GM23338 (cell line): ENCODE data around the gene LRIT2. TPM values are rescaled to one million over a fixed set of nuclear protein-coding genes. Genes with fewer than 3 reads are reported as not detected.

Experiments
- ATAC-seq: fragments of 200-7000 bp; cut with Tn5 transposase; 3 replicates; pipeline ENCODE4 v1.9.1; 2020
- DNase-seq: peaks from one replicate; pipeline ENCODE4 v3.0.0-alpha.2; 2015; ENCODE audit warnings: low spot score
- H2AFZ ChIP-seq: fragments of 200-600 bp; sonication (generic); 2 replicates; pipeline ENCODE4 v1.8.0; 2016; ENCODE audit warnings: antibody characterized with exemption, mild to moderate bottlenecking, moderate library complexity
- H3F3A ChIP-seq: fragments of 200-600 bp; sonication (generic); replicated peaks from 2 replicates; pipeline ENCODE4 v1.8.0; 2017; ENCODE audit warnings: antibody characterized with exemption, mixed run types, low read depth
- H3K27ac ChIP-seq: fragments of 200-600 bp; sonication (generic); 2 replicates; pipeline ENCODE4 v1.6.1; 2016; ENCODE audit warnings: low read depth
- H3K27me3 ChIP-seq: fragments of 200-600 bp; sonication (generic); 2 replicates; pipeline ENCODE4 v1.8.0; 2016; ENCODE audit warnings: mild to moderate bottlenecking, mixed run types, moderate library complexity; ENCODE audit not compliant: insufficient read depth
- H3K36me3 ChIP-seq: fragments of 200-600 bp; sonication (generic); 2 replicates; pipeline ENCODE4 v1.8.0; 2016; ENCODE audit warnings: mild to moderate bottlenecking; ENCODE audit not compliant: insufficient read depth
- H3K4me1 ChIP-seq: fragments of 200-600 bp; sonication (generic); 2 replicates; pipeline ENCODE4 v1.8.0; 2016; ENCODE audit warnings: mild to moderate bottlenecking, moderate library complexity; ENCODE audit not compliant: insufficient read depth
- H3K4me2 ChIP-seq: fragments of 200-600 bp; sonication (generic); 2 replicates; pipeline ENCODE4 v1.7.1; 2017; ENCODE audit warnings: mixed run types
- H3K4me3 ChIP-seq: fragments of 200-600 bp; sonication (generic); 2 replicates; pipeline ENCODE4 v1.6.1; 2016; ENCODE audit warnings: mixed run types
- H3K79me2 ChIP-seq: fragments of 200-600 bp; sonication (generic); replicated peaks from 2 replicates; pipeline ENCODE4 v1.8.0; 2017; ENCODE audit warnings: mild to moderate bottlenecking; ENCODE audit not compliant: insufficient read depth
- H3K9me2 ChIP-seq: fragments of 200-600 bp; sonication (generic); 2 replicates; pipeline ENCODE4 v1.8.0; 2017; ENCODE audit not compliant: insufficient read depth
- H4K20me1 ChIP-seq: fragments of 200-600 bp; sonication (generic); replicated peaks from 2 replicates; pipeline ENCODE4 v1.8.0; 2017; ENCODE audit warnings: mild to moderate bottlenecking; ENCODE audit not compliant: insufficient read depth
- H3K27ac Mint-ChIP-seq: 2 replicates; pipeline ENCODE4 v1.8.0; 2020; ENCODE audit warnings: inconsistent platforms, mild to moderate bottlenecking, moderate library complexity, mixed read lengths
- H3K27me3 Mint-ChIP-seq: 3 replicates; pipeline ENCODE4 v1.8.0; 2022; ENCODE audit warnings: low read depth, mild to moderate bottlenecking, moderate library complexity, mixed read lengths, inconsistent platforms; ENCODE audit not compliant: insufficient read depth, poor library complexity
- H3K36me3 Mint-ChIP-seq: 3 replicates; pipeline ENCODE4 v1.8.0; 2021; ENCODE audit warnings: low read depth, mild to moderate bottlenecking, inconsistent platforms, moderate library complexity, mixed read lengths
- H3K4me1 Mint-ChIP-seq: 3 replicates; pipeline ENCODE4 v1.8.0; 2020; ENCODE audit warnings: mild to moderate bottlenecking, inconsistent platforms, mixed read lengths
- H3K4me3 Mint-ChIP-seq: 3 replicates; pipeline ENCODE4 v1.8.0; 2021; ENCODE audit warnings: moderate library complexity, mild to moderate bottlenecking, inconsistent platforms, mixed read lengths
- H3K9me3 Mint-ChIP-seq: 3 replicates; pipeline ENCODE4 v1.8.0; 2020; ENCODE audit warnings: moderate library complexity, mild to moderate bottlenecking, inconsistent platforms, mixed read lengths
- CREB1 ChIP-seq: fragments of 250-450 bp; sonication (Bioruptor Pico); IDR thresholded peaks from 2 replicates; pipeline ENCODE4 v1.5.0; 2020; ENCODE audit warnings: low read depth, mild to moderate bottlenecking, moderate library complexity
- EZH2 ChIP-seq: fragments of 200-600 bp; sonication (generic); IDR thresholded peaks from one replicate; pipeline ENCODE4 v1.8.0; 2017; ENCODE audit warnings: antibody characterized with exemption, mild to moderate bottlenecking, low read depth; ENCODE audit not compliant: unreplicated experiment
- EZH2phosphoT487 ChIP-seq: fragments of 200-600 bp; sonication (generic); IDR thresholded peaks from one replicate; pipeline ENCODE4 v1.8.1; 2018; ENCODE audit warnings: antibody characterized with exemption; ENCODE audit not compliant: unreplicated experiment
- JUNB ChIP-seq: IDR thresholded peaks from one replicate; pipeline ENCODE4 v1.6.1; 2016; ENCODE audit warnings: antibody characterized with exemption; ENCODE audit not compliant: unreplicated experiment
- NANOG ChIP-seq: IDR thresholded peaks from 2 replicates; pipeline ENCODE4 v1.6.1; 2016; ENCODE audit warnings: antibody characterized with exemption, borderline replicate concordance
- POLR2AphosphoS5 ChIP-seq: IDR thresholded peaks from 2 replicates; pipeline ENCODE4 v1.6.1; 2016; ENCODE audit warnings: antibody characterized with exemption, low read depth
- STAT1 ChIP-seq: IDR thresholded peaks from one replicate; pipeline ENCODE4 v1.6.1; 2016; ENCODE audit warnings: antibody characterized with exemption; ENCODE audit not compliant: unreplicated experiment
- ZNF114 ChIP-seq: fragments of 250-450 bp; sonication (Bioruptor Pico); IDR thresholded peaks from 2 replicates; pipeline ENCODE4 v1.5.0; 2020; ENCODE audit warnings: mild to moderate bottlenecking, moderate library complexity
- ZNF331 ChIP-seq: fragments of 250-450 bp; sonication (Bioruptor Pico); IDR thresholded peaks from 2 replicates; pipeline ENCODE4 v1.5.0; 2020; ENCODE audit warnings: low read depth, mild to moderate bottlenecking, moderate library complexity
- polyA plus RNA-seq: library from polyadenylated mRNA; unstranded; fragments of >200 nt; fragmentation: Nextera tagmentation; extraction: Ambion mirVana; gene quantifications from 2 replicates; pipeline ENCODE4 v1.2.1, GENCODE V29; 2016
- total RNA-seq: library from RNA; depleted of rRNA; stranded (reverse); fragments of >200 nt; shearing (Covaris generic); gene quantifications from 2 replicates; pipeline ENCODE4 v1.2.3, GENCODE V29; 2014
- TF ChIP-seq, protein P1 (sequence below): IDR thresholded peaks from one replicate; pipeline ENCODE4 v1.6.1; 2018; ENCODE audit warnings: antibody characterized with exemption; ENCODE audit not compliant: unreplicated experiment
- TF ChIP-seq, protein P2 (sequence below): fragments of 250-450 bp; sonication (Bioruptor Pico); IDR thresholded peaks from 2 replicates; pipeline ENCODE4 v1.5.0; 2020; ENCODE audit warnings: mild to moderate bottlenecking, moderate library complexity
- TF ChIP-seq, protein P3 (sequence below), 2 experiments: fragments of 200-600 bp in 1 of 2; sonication (generic) in 1 of 2; conservative IDR thresholded peaks; 2 replicates each; pipeline versions ENCODE4 v1.5.1 to v1.6.1; 2016 to 2017; ENCODE audit warnings: antibody characterized with exemption in 2 of 2, low read depth in 2 of 2, mild to moderate bottlenecking in 2 of 2, moderate library complexity in 1 of 2
- TF ChIP-seq, protein P4 (sequence below): IDR thresholded peaks from 2 replicates; pipeline ENCODE4 v1.6.1; 2016; ENCODE audit warnings: antibody characterized with exemption

Gene LRIT2
- total and polyA plus RNA-seq, 2 experiments from 2014 or later = not detected

DNA sequence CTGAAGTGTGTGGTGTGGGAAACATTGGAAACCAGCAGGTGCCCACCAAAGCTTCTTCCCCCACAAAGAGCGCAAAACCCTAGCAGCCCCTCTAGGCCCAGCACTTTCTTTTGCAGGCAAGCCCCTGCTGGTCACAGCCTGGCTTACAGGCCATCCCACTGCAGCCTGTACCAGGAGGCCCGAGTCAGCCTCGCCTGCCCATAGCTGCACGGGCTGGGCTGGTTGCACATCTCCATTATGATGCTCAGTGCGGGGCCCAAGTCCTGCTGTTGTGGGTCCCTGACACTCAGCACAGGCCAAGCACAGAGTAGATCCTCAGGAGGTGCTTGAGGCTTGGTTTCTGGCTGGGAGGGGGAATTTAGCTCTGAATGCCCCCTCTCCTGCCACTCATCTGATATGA, 23.0 kb downstream of the LRIT2 start (continued):
- no peak for TF ChIP-seq EZH2
- no peak for TF ChIP-seq EZH2phosphoT487
- no peak for TF ChIP-seq ZNF114
- no peak for TF ChIP-seq NANOG
- TF ChIP-seq, protein P1, sequence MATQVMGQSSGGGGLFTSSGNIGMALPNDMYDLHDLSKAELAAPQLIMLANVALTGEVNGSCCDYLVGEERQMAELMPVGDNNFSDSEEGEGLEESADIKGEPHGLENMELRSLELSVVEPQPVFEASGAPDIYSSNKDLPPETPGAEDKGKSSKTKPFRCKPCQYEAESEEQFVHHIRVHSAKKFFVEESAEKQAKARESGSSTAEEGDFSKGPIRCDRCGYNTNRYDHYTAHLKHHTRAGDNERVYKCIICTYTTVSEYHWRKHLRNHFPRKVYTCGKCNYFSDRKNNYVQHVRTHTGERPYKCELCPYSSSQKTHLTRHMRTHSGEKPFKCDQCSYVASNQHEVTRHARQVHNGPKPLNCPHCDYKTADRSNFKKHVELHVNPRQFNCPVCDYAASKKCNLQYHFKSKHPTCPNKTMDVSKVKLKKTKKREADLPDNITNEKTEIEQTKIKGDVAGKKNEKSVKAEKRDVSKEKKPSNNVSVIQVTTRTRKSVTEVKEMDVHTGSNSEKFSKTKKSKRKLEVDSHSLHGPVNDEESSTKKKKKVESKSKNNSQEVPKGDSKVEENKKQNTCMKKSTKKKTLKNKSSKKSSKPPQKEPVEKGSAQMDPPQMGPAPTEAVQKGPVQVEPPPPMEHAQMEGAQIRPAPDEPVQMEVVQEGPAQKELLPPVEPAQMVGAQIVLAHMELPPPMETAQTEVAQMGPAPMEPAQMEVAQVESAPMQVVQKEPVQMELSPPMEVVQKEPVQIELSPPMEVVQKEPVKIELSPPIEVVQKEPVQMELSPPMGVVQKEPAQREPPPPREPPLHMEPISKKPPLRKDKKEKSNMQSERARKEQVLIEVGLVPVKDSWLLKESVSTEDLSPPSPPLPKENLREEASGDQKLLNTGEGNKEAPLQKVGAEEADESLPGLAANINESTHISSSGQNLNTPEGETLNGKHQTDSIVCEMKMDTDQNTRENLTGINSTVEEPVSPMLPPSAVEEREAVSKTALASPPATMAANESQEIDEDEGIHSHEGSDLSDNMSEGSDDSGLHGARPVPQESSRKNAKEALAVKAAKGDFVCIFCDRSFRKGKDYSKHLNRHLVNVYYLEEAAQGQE = no peak
- TF ChIP-seq ZNF331 (CRISPR knock-in tag) = no peak

DNA sequence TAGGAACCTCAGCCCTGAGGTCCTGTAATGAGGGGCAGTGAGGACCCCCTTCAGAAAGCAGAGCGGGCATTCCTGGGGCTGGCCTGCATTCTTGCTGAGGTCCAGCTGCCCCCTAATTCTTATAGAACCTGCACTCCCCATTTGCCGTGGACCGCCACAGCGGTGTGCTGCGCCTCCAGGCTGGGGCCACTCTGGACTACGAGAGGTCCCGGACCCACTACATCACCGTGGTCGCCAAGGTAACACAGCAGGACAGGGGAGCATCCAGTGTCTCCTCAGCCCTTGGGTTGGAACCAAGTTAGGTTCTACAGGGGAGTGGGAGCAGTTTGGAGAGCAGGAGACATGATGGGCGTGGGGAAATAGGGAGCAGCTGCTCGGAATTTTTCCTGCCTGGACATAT, 23.7 kb downstream of the LRIT2 start:
- no peak for DNase-seq
- Histone ChIP-seq H3K4me3 (no peak overlapping the region), H3K9me2 (no peaks in the 10 kb centered on the region), H3K79me2 (no peaks in the 10 kb centered on the region), H3K27ac (no peak overlapping the region), H3K36me3 (no peaks in the 10 kb centered on the region), H2AFZ (no peak overlapping the region), H3K27me3 (no peaks in the 10 kb centered on the region), H3K4me1 (no peaks in the 10 kb centered on the region), H3K4me2 (no peak overlapping the region), H3F3A (no peaks in the 10 kb centered on the region), H4K20me1 (no peaks in the 10 kb centered on the region; the same call in 1 of the 2 replicates)
- Mint-ChIP-seq H3K27me3 (peaks cover 6% of the 10 kb centered on the region), H3K4me1 (no peaks in the 10 kb centered on the region), H3K36me3 (no peaks in the 10 kb centered on the region), H3K4me3 (no peak overlapping the region), H3K9me3 (no peaks in the 10 kb centered on the region), H3K27ac (no peak overlapping the region)
- no peak for ATAC-seq
- TF ChIP-seq CREB1 (CRISPR knock-in tag) (no peak), ZNF331 (CRISPR knock-in tag) (no peak), ZNF114 (no peak), POLR2AphosphoS5 (no peak), STAT1 (no peak), JUNB (no peak), NANOG (no peak), EZH2phosphoT487 (no peak), EZH2 (no peak)
- TF ChIP-seq, protein P2, sequence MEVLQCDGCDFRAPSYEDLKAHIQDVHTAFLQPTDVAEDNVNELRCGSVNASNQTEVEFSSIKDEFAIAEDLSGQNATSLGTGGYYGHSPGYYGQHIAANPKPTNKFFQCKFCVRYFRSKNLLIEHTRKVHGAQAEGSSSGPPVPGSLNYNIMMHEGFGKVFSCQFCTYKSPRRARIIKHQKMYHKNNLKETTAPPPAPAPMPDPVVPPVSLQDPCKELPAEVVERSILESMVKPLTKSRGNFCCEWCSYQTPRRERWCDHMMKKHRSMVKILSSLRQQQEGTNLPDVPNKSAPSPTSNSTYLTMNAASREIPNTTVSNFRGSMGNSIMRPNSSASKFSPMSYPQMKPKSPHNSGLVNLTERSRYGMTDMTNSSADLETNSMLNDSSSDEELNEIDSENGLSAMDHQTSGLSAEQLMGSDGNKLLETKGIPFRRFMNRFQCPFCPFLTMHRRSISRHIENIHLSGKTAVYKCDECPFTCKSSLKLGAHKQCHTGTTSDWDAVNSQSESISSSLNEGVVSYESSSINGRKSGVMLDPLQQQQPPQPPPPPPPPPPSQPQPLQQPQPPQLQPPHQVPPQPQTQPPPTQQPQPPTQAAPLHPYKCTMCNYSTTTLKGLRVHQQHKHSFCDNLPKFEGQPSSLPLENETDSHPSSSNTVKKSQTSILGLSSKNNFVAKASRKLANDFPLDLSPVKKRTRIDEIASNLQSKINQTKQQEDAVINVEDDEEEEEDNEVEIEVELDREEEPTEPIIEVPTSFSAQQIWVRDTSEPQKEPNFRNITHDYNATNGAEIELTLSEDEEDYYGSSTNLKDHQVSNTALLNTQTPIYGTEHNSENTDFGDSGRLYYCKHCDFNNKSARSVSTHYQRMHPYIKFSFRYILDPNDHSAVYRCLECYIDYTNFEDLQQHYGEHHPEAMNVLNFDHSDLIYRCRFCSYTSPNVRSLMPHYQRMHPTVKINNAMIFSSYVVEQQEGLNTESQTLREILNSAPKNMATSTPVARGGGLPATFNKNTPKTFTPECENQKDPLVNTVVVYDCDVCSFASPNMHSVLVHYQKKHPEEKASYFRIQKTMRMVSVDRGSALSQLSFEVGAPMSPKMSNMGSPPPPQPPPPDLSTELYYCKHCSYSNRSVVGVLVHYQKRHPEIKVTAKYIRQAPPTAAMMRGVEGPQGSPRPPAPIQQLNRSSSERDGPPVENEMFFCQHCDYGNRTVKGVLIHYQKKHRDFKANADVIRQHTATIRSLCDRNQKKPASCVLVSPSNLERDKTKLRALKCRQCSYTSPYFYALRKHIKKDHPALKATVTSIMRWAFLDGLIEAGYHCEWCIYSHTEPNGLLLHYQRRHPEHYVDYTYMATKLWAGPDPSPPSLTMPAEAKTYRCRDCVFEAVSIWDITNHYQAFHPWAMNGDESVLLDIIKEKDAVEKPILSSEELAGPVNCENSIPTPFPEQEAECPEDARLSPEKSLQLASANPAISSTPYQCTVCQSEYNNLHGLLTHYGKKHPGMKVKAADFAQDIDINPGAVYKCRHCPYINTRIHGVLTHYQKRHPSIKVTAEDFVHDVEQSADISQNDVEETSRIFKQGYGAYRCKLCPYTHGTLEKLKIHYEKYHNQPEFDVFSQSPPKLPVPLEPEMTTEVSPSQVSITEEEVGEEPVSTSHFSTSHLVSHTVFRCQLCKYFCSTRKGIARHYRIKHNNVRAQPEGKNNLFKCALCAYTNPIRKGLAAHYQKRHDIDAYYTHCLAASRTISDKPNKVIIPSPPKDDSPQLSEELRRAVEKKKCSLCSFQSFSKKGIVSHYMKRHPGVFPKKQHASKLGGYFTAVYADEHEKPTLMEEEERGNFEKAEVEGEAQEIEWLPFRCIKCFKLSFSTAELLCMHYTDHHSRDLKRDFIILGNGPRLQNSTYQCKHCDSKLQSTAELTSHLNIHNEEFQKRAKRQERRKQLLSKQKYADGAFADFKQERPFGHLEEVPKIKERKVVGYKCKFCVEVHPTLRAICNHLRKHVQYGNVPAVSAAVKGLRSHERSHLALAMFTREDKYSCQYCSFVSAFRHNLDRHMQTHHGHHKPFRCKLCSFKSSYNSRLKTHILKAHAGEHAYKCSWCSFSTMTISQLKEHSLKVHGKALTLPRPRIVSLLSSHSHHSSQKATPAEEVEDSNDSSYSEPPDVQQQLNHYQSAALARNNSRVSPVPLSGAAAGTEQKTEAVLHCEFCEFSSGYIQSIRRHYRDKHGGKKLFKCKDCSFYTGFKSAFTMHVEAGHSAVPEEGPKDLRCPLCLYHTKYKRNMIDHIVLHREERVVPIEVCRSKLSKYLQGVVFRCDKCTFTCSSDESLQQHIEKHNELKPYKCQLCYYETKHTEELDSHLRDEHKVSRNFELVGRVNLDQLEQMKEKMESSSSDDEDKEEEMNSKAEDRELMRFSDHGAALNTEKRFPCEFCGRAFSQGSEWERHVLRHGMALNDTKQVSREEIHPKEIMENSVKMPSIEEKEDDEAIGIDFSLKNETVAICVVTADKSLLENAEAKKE (CRISPR knock-in tag) = no peak
- TF ChIP-seq, protein P3, sequence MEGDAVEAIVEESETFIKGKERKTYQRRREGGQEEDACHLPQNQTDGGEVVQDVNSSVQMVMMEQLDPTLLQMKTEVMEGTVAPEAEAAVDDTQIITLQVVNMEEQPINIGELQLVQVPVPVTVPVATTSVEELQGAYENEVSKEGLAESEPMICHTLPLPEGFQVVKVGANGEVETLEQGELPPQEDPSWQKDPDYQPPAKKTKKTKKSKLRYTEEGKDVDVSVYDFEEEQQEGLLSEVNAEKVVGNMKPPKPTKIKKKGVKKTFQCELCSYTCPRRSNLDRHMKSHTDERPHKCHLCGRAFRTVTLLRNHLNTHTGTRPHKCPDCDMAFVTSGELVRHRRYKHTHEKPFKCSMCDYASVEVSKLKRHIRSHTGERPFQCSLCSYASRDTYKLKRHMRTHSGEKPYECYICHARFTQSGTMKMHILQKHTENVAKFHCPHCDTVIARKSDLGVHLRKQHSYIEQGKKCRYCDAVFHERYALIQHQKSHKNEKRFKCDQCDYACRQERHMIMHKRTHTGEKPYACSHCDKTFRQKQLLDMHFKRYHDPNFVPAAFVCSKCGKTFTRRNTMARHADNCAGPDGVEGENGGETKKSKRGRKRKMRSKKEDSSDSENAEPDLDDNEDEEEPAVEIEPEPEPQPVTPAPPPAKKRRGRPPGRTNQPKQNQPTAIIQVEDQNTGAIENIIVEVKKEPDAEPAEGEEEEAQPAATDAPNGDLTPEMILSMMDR (conservative IDR thresholded peaks at IDR 0.05; ENCODE audit: low read depth in 2 of 2) = no peak
- TF ChIP-seq, protein P4, sequence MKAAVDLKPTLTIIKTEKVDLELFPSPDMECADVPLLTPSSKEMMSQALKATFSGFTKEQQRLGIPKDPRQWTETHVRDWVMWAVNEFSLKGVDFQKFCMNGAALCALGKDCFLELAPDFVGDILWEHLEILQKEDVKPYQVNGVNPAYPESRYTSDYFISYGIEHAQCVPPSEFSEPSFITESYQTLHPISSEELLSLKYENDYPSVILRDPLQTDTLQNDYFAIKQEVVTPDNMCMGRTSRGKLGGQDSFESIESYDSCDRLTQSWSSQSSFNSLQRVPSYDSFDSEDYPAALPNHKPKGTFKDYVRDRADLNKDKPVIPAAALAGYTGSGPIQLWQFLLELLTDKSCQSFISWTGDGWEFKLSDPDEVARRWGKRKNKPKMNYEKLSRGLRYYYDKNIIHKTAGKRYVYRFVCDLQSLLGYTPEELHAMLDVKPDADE = no peak
